ENCODE data around the gene TPCN2. TPM values are rescaled to one million over a fixed set of nuclear protein-coding genes. Genes with fewer than 3 reads are reported as not detected.

Gene TPCN2
- total RNA-seq, 2 donors from 2014 or later, result 4.2 to 5.3 TPM

DNA sequence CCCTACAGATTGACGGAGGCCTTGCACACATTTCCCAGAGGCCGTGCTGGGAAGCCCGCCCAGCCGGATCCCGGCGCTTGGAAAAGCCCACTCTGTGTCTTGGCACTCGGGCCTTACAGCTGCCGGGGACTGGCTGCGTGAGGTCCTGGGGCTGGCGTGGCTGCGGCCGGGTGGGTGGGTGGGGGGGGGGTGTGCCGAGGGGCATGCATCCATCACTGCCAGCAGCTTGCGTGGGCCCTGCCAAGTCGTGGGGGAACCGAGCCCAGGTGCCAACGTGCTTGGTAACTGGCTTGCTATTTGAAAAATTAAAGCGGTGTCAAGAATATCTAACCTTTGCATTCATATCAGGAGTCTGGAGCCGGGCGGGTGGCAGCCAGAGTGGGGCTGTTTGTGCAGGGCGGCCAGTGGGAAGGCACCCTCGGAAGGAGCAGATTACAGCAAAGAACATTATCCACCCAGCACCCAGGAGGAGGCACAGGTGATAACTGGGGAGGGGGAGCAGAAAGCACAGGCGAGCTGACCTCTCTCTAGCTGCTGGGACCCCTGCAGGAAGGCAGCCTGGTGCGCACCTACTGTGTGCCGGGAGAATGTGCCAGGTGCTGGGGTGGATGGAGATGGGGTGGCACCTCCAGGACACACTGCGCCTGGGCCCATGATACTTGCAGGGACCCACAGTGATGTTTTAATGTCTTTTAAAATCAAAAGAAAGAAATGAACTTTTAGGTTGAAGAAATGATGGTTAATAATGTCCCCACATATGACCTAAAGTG lies 78.5 kb downstream of the TPCN2 start:
- Histone ChIP-seq H3K9me3 (peaks cover 0 to 8% of the 10 kb centered on the region in 2 donors), H3K27me3 (no peaks in the 10 kb centered on the region), H3K36me3 (no peaks in the 10 kb centered on the region), H3K4me1 (peaks cover 0 to 47% of the 10 kb centered on the region in 2 donors), H3K4me3 (no peak overlapping the region), H3K27ac (no peak overlapping the region)
- TF ChIP-seq, protein P1, sequence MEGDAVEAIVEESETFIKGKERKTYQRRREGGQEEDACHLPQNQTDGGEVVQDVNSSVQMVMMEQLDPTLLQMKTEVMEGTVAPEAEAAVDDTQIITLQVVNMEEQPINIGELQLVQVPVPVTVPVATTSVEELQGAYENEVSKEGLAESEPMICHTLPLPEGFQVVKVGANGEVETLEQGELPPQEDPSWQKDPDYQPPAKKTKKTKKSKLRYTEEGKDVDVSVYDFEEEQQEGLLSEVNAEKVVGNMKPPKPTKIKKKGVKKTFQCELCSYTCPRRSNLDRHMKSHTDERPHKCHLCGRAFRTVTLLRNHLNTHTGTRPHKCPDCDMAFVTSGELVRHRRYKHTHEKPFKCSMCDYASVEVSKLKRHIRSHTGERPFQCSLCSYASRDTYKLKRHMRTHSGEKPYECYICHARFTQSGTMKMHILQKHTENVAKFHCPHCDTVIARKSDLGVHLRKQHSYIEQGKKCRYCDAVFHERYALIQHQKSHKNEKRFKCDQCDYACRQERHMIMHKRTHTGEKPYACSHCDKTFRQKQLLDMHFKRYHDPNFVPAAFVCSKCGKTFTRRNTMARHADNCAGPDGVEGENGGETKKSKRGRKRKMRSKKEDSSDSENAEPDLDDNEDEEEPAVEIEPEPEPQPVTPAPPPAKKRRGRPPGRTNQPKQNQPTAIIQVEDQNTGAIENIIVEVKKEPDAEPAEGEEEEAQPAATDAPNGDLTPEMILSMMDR (IDR thresholded peaks at IDR 0.05), result no peak
- no peak for DNase-seq (ENCODE audit: low spot score)

DNA sequence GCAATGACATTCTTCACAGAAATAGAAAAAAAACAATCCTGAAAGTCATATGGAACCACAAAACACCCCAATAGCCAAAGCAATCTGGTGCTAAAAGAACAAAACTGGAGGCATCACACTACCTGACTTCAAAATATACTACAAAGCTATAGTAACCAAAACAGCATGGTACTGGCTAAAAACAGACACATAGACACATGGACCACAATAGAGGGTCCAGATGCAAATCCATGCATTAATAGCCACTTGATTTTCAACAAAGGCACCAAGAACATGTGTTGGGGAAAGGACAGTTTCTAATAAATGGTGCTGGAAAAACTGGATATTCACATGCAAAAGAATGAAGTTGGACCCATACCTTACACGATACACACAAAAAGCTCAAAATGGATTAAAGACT lies 79.2 kb downstream of the TPCN2 start:
- Histone ChIP-seq H3K36me3 (no peaks in the 10 kb centered on the region), H3K27me3 (no peaks in the 10 kb centered on the region), H3K9me3 (peaks cover 0 to 8% of the 10 kb centered on the region in 2 donors), H3K27ac (no peak overlapping the region), H3K4me1 (peaks cover 0 to 41% of the 10 kb centered on the region in 2 donors), H3K4me3 (no peak overlapping the region)
- DNase-seq (ENCODE audit: low spot score), result no peak
- TF ChIP-seq, protein P1 (IDR thresholded peaks at IDR 0.05), result no peak

GRCh38 chr11:69129053-69129452 lies 80.3 kb downstream of the TPCN2 start:
- H3K36me3 ChIP-seq, result no peaks in the 10 kb centered on the region
- no peak overlapping the region for H3K27ac ChIP-seq
- no peaks in the 10 kb centered on the region for H3K27me3 ChIP-seq
- peaks cover 0 to 29% of the 10 kb centered on the region in 2 donors for H3K4me1 ChIP-seq
- no peak overlapping the region for H3K4me3 ChIP-seq
- DNase-seq (ENCODE audit: low spot score), result no peak
- H3K9me3 ChIP-seq, result peaks cover 0 to 12% of the 10 kb centered on the region in 2 donors
- TF ChIP-seq, protein P1 (IDR thresholded peaks at IDR 0.05), result no peak

- peaks cover 0 to 12% of the 10 kb centered on the region in 2 donors for H3K9me3 ChIP-seq
- TF ChIP-seq, protein P1 (IDR thresholded peaks at IDR 0.05), result no peak
- DNase-seq (ENCODE audit: low spot score), result no peak
- H3K4me3 ChIP-seq, result no peak overlapping the region
- H3K27ac ChIP-seq, result no peak overlapping the region
- no peaks in the 10 kb centered on the region for H3K36me3 ChIP-seq
- no peaks in the 10 kb centered on the region for H3K27me3 ChIP-seq
- H3K4me1 ChIP-seq, result peaks cover 0 to 27% of the 10 kb centered on the region in 2 donors
Observed at GRCh38 chr11:69129647-69130046, 80.9 kb downstream of the TPCN2 start.

DNA sequence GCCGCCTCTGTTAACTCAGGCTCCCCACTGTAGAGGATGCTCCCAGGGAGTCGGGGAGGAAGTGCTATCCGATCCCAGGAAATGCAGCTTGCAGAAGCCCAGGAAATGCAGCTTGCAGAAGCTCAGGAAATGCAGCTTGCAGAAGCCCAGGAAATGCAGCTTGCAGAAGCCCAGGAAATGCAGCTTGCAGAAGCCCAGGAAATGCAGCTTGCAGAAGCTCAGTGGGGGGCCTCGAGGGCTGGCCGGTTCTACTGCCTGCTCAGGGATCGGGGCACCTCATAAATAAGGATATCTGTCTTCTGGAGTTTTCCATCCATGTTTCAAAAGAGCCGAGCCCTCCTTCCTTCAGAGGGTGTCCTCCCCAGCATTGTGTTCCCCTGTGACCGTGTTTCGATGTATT lies 81.9 kb downstream of the TPCN2 start:
- no peak for DNase-seq (ENCODE audit: low spot score)
- no peaks in the 10 kb centered on the region for H3K36me3 ChIP-seq
- H3K9me3 ChIP-seq, result peaks cover 0 to 12% of the 10 kb centered on the region in 2 donors
- H3K4me1 ChIP-seq, result peaks cover 0 to 27% of the 10 kb centered on the region in 2 donors
- TF ChIP-seq, protein P1 (IDR thresholded peaks at IDR 0.05), result no peak
- H3K27me3 ChIP-seq, result no peaks in the 10 kb centered on the region
- H3K4me3 ChIP-seq, result no peak overlapping the region
- peak overlapping the region; percentile 46 to 58 for H3K27ac ChIP-seq
